HL-60 (cell line): Measurements from ENCODE around the gene RFLNA.

Source experiments
- POLR2AphosphoS5 ChIP-seq: IDR thresholded peaks from 2 replicates; pipeline ENCODE4 v1.6.1; 2012; ENCODE audit warnings: low read depth
- TF ChIP-seq, protein P1 (sequence below): IDR thresholded peaks from one replicate; pipeline ENCODE4 v1.5.1; 2011; ENCODE audit warnings: low read length, control low read depth, inconsistent platforms; ENCODE audit not compliant: insufficient read depth

DNA sequence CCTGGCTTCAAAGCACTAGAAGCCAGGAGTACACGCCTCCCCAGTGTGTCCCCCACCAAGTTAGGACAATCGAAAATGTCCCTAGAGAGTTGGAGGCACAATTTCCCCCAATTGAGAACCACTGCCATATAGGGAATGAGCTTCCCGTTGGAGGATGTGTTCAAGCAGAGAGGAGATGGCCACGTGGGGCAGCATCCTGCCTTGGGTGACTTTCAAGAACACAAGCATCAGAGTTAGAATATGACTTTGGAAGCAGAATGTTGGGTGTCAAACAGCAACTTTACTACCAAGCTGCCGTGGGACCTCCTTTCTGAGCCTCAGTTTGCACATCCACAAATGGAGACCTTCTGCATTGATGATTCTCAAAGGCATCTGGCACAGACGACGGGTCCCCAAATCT lies 56.5 kb downstream of the RFLNA start:
- no peak for TF ChIP-seq POLR2AphosphoS5
- TF ChIP-seq, protein P1, sequence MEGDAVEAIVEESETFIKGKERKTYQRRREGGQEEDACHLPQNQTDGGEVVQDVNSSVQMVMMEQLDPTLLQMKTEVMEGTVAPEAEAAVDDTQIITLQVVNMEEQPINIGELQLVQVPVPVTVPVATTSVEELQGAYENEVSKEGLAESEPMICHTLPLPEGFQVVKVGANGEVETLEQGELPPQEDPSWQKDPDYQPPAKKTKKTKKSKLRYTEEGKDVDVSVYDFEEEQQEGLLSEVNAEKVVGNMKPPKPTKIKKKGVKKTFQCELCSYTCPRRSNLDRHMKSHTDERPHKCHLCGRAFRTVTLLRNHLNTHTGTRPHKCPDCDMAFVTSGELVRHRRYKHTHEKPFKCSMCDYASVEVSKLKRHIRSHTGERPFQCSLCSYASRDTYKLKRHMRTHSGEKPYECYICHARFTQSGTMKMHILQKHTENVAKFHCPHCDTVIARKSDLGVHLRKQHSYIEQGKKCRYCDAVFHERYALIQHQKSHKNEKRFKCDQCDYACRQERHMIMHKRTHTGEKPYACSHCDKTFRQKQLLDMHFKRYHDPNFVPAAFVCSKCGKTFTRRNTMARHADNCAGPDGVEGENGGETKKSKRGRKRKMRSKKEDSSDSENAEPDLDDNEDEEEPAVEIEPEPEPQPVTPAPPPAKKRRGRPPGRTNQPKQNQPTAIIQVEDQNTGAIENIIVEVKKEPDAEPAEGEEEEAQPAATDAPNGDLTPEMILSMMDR, result no peak
